ENCODE results near the gene RFC1. TPM values are rescaled to one million over a fixed set of nuclear protein-coding genes. Genes with fewer than 3 reads are reported as not detected.

The RFC1 gene
- total and polyA plus RNA-seq, 9 of the 15 experiments (the other 6 are each of a cell fraction or from before 2014, with no cell fraction given): 16.8 to 85.6 (median 45.2) TPM

DNA sequence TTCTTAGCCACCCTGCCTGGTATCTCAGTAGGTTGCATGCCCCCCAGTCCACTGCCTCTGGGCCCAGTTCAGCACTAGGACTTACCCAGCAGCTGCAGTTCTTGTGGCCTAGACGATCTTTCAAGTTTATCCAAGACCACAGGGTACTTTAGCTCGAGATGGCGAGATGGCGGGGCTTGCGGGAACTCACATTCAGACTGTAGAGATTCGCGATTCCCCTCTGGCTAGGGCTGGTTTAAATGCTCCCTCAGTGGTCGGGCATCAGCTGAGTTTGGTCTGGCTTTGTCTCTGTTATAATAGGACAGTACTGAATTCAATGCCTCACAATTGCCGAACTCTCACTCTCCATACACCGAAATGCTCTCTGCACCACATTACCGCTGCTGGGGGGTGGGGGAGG, 18.4 kb upstream of the RFC1 start:
- H3K4me3 ChIP-seq: no peak overlapping the region
- CTCF ChIA-PET (ENCODE audit: low intra/inter-chr PET ratio): no interaction called here
- no peaks in the 10 kb centered on the region for H3K9me3 ChIP-seq (replicated peaks; ENCODE audit: control insufficient read depth, insufficient read depth, low read depth, low read length)
- peaks cover 0 to 5% of the 10 kb centered on the region in 2 experiments; a peak in 1 of 5 replicates for H3K27me3 ChIP-seq (ENCODE audit: control insufficient read depth in 2 of 2, insufficient read depth in 2 of 2, low read length in 2 of 2)
- no TSS peak for BruUV-seq (replicated peaks)
- intact Hi-C loops (cut with micrococcal nuclease) (no loop called here), in situ Hi-C loops (cut with MboI) (no loop called here)
- no peak overlapping the region for H3K27ac ChIP-seq (ENCODE audit: extremely low read depth, low read depth, low read length)
- no peak overlapping the region for H2AFZ ChIP-seq (ENCODE audit: low read depth, low read length)
- POLR2A ChIA-PET: interaction anchor here (1.1 to 1.3 kb wide), 3 partner anchors 9 to 26 kb away, joined by 3 to 4 read pairs (median 4); partner anchors contain the start of gene RFC1
- H4K20me1 ChIP-seq (replicated peaks; ENCODE audit: control insufficient read depth, insufficient read depth, low read length): no peaks in the 10 kb centered on the region
- no peaks in the 10 kb centered on the region for H3K79me2 ChIP-seq (ENCODE audit: control insufficient read depth, insufficient read depth, low read length)
- H3K9me1 ChIP-seq (ENCODE audit: control insufficient read depth, insufficient read depth, low read length): peaks cover 3% of the 10 kb centered on the region
- no peak for FAIRE-seq
- ATAC-seq: no peak; the same call in 2 of the 3 replicates
- DNase-seq (ENCODE audit: extremely low read depth in 1 of 4, low spot score in 3 of 4): no peak
- no peaks in the 10 kb centered on the region for H3K4me1 ChIP-seq (replicated peaks in 1 of 2; ENCODE audit: control insufficient read depth in 2 of 2, insufficient read depth in 2 of 2, low read length in 2 of 2)
- WGBS (ENCODE audit: insufficient coverage, low coverage, missing lambda C conversion rate): 42% methylated on average over 11 of the region's 11 CpGs
- H3K36me3 ChIP-seq (ENCODE audit: control insufficient read depth, insufficient read depth, low read length): no peaks in the 10 kb centered on the region
- no peak overlapping the region for H3K9ac ChIP-seq (ENCODE audit: insufficient read depth in 1 of 2, low read depth in 2 of 2, low read length in 2 of 2)
- H3K4me2 ChIP-seq (ENCODE audit: insufficient read depth, low read length): no peak overlapping the region
- TF ChIP-seq HDAC6 (IDR thresholded peaks at IDR 0.05; ENCODE audit: low read depth, low read length): no peak
- TF ChIP-seq PHB2 (IDR thresholded peaks at IDR 0.05; ENCODE audit: low read depth): no peak
- no peak for TF ChIP-seq NEUROD1 (IDR thresholded peaks at IDR 0.05; ENCODE audit: borderline replicate concordance, low read depth, low read length, partially characterized antibody)
- TF ChIP-seq ZNF280A (IDR thresholded peaks at IDR 0.05; ENCODE audit: low read depth, partially characterized antibody): no peak
- TF ChIP-seq, protein P1, sequence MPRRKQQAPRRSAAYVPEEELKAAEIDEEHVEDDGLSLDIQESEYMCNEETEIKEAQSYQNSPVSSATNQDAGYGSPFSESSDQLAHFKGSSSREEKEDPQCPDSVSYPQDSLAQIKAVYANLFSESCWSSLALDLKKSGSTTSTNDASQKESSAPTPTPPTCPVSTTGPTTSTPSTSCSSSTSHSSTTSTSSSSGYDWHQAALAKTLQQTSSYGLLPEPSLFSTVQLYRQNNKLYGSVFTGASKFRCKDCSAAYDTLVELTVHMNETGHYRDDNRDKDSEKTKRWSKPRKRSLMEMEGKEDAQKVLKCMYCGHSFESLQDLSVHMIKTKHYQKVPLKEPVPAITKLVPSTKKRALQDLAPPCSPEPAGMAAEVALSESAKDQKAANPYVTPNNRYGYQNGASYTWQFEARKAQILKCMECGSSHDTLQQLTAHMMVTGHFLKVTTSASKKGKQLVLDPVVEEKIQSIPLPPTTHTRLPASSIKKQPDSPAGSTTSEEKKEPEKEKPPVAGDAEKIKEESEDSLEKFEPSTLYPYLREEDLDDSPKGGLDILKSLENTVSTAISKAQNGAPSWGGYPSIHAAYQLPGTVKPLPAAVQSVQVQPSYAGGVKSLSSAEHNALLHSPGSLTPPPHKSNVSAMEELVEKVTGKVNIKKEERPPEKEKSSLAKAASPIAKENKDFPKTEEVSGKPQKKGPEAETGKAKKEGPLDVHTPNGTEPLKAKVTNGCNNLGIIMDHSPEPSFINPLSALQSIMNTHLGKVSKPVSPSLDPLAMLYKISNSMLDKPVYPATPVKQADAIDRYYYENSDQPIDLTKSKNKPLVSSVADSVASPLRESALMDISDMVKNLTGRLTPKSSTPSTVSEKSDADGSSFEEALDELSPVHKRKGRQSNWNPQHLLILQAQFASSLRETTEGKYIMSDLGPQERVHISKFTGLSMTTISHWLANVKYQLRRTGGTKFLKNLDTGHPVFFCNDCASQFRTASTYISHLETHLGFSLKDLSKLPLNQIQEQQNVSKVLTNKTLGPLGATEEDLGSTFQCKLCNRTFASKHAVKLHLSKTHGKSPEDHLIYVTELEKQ (CRISPR knock-in tag; IDR thresholded peaks at IDR 0.05): no peak
- TF ChIP-seq GATAD2A (IDR thresholded peaks at IDR 0.05): no peak
- no peak for TF ChIP-seq ZNF408 (CRISPR knock-in tag; IDR thresholded peaks at IDR 0.05; ENCODE audit: low read depth)
- no peak for TF ChIP-seq ZC3H8 (IDR thresholded peaks at IDR 0.05)
- TF ChIP-seq GABPB2 (CRISPR knock-in tag; conservative IDR thresholded peaks at IDR 0.05): no peak
- TF ChIP-seq, protein P2, sequence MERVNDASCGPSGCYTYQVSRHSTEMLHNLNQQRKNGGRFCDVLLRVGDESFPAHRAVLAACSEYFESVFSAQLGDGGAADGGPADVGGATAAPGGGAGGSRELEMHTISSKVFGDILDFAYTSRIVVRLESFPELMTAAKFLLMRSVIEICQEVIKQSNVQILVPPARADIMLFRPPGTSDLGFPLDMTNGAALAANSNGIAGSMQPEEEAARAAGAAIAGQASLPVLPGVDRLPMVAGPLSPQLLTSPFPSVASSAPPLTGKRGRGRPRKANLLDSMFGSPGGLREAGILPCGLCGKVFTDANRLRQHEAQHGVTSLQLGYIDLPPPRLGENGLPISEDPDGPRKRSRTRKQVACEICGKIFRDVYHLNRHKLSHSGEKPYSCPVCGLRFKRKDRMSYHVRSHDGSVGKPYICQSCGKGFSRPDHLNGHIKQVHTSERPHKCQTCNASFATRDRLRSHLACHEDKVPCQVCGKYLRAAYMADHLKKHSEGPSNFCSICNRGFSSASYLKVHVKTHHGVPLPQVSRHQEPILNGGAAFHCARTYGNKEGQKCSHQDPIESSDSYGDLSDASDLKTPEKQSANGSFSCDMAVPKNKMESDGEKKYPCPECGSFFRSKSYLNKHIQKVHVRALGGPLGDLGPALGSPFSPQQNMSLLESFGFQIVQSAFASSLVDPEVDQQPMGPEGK (CRISPR knock-in tag; IDR thresholded peaks at IDR 0.05; ENCODE audit: borderline replicate concordance): no peak
- TF ChIP-seq NFYB (IDR thresholded peaks at IDR 0.05; ENCODE audit: extremely low read depth, insufficient read length): no peak
- TF ChIP-seq JUNB (CRISPR knock-in tag; conservative IDR thresholded peaks at IDR 0.05): no peak
- TF ChIP-seq HOXB6 (CRISPR knock-in tag; IDR thresholded peaks at IDR 0.05; ENCODE audit: borderline replicate concordance): no peak
- no peak for TF ChIP-seq ZNF354B (CRISPR knock-in tag; IDR thresholded peaks at IDR 0.05)
- TF ChIP-seq ZNF444 (CRISPR knock-in tag; IDR thresholded peaks at IDR 0.05): no peak
